Skeletal muscle satellite cell (primary cell): ENCODE data around the gene IGF2BP3. TPM values are rescaled to one million over a fixed set of nuclear protein-coding genes. Genes with fewer than 3 reads are reported as not detected.

Experiments used
- H3K27me3 ChIP-seq: 2 replicates; pipeline ENCODE4 v1.7.0; 2013; ENCODE audit warnings: low read length; ENCODE audit not compliant: control insufficient read depth, insufficient read depth
- H3K36me3 ChIP-seq: 2 replicates; pipeline ENCODE4 v1.7.0; 2013; ENCODE audit warnings: mild to moderate bottlenecking, control low read depth, low read length; ENCODE audit not compliant: insufficient read depth
- H3K4me1 ChIP-seq: 2 replicates; pipeline ENCODE4 v1.7.0; 2013; ENCODE audit warnings: low read length; ENCODE audit not compliant: control insufficient read depth, insufficient read depth
- H3K4me2 ChIP-seq: 2 replicates; pipeline ENCODE4 v1.7.0; 2013; ENCODE audit warnings: mild to moderate bottlenecking, low read length
- H3K4me3 ChIP-seq: 2 replicates; pipeline ENCODE4 v1.7.0; 2013; ENCODE audit warnings: low read length
- H3K9ac ChIP-seq: 2 replicates; pipeline ENCODE4 v1.7.0; 2013; ENCODE audit warnings: mild to moderate bottlenecking, low read depth, low read length, moderate library complexity
- H3K9me3 ChIP-seq: replicated peaks from 2 replicates; pipeline ENCODE4 v1.7.0; 2013; ENCODE audit warnings: mild to moderate bottlenecking, control low read depth, low read length
- small RNA-seq: library from RNA; depleted of rRNA; stranded (forward); fragments of <200 nt; gene quantifications from one replicate; pipeline ENCODE3, GENCODE V24; 2012

Gene IGF2BP3

GRCh38 chr7:23268167-23268566 is 202.1 kb downstream of the IGF2BP3 start:
- no peak overlapping the region for H3K9ac ChIP-seq
- H3K4me3 ChIP-seq: no peak overlapping the region
- no peaks in the 10 kb centered on the region for H3K9me3 ChIP-seq
- peaks cover 24% of the 10 kb centered on the region for H3K36me3 ChIP-seq
- no peak overlapping the region for H3K4me2 ChIP-seq
- no peaks in the 10 kb centered on the region for H3K27me3 ChIP-seq
- peaks cover 3% of the 10 kb centered on the region for H3K4me1 ChIP-seq

DNA sequence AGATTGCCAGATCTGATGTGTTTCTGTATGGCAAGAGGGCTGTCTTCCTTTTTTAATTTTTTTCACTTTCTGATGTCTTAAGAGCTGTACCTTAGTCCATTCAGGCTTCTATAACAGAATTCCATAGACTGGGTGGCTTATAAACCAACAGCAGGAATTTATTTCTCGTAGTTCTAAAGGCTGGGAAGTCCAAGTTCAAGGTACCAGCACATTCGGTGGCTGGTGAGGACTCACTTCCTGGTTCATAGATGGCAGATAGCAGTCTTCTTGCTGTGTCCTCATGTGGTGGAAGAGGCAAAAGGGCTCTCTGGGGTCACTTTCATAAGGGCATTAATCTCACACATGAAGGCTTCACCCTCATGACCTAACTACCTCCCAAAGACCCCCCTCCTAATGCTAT is 202.9 kb downstream of the IGF2BP3 start:
- H3K4me2 ChIP-seq: no peak overlapping the region
- H3K9me3 ChIP-seq: no peaks in the 10 kb centered on the region
- no peaks in the 10 kb centered on the region for H3K27me3 ChIP-seq
- peaks cover 24% of the 10 kb centered on the region for H3K36me3 ChIP-seq
- no peak overlapping the region for H3K4me3 ChIP-seq
- H3K4me1 ChIP-seq: no peaks in the 10 kb centered on the region
- no peak overlapping the region for H3K9ac ChIP-seq

- Histone ChIP-seq H3K36me3 (peaks cover 24% of the 10 kb centered on the region), H3K9ac (no peak overlapping the region)
Measured at GRCh38 chr7:23266918-23267317, 203.4 kb downstream of the IGF2BP3 start.

GRCh38 chr7:23264916-23265458 is 205.3 kb downstream of the IGF2BP3 start:
- Histone ChIP-seq H3K4me2 (no peak overlapping the region), H3K9ac (no peak overlapping the region), H3K4me3 (no peak overlapping the region), H3K4me1 (no peaks in the 10 kb centered on the region), H3K27me3 (no peaks in the 10 kb centered on the region), H3K36me3 (peaks cover 19% of the 10 kb centered on the region), H3K9me3 (no peaks in the 10 kb centered on the region)

More at GRCh38 chr7:23266918-23267317, 203.4 kb downstream of the IGF2BP3 start:
- Histone ChIP-seq H3K4me2 (no peak overlapping the region), H3K4me3 (no peak overlapping the region), H3K9me3 (no peaks in the 10 kb centered on the region), H3K27me3 (no peaks in the 10 kb centered on the region), H3K4me1 (no peaks in the 10 kb centered on the region)

DNA sequence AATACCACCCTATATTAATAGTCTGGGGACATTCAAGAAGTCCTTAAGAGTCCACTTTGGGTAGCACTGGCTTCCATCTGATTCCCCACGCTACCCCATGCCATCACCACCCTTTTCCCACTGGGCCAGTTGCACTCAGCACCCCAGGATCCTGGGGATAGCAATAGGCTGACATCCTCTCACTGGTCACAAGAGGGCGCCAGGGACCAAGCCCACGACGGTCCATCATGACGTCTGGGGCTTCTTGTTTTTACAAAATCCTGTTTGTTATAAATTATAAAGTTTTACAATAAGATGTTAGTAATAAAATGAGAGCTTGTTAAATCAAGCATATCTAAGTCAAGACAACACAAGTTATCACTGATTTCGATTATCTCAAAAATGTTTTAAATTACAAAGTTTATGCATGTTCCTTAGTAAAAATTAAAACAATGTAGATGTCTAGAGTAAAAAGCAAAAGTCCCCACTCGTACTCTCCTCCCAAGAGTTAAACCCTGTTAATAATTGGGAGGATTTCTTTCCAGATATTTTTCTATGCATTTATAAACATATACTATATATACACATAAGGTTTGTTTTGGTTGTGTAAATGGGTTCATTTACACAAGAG is 208.3 kb downstream of the IGF2BP3 start:
- H3K27me3 ChIP-seq: no peaks in the 10 kb centered on the region
- H3K4me2 ChIP-seq: peak overlapping the region; percentile 34
- H3K9ac ChIP-seq: no peak overlapping the region
- H3K4me3 ChIP-seq: no peak overlapping the region
- peaks cover 25% of the 10 kb centered on the region for H3K36me3 ChIP-seq
- H3K4me1 ChIP-seq: no peaks in the 10 kb centered on the region
- no peaks in the 10 kb centered on the region for H3K9me3 ChIP-seq

- no peak overlapping the region for H3K9ac ChIP-seq
- no peaks in the 10 kb centered on the region for H3K4me1 ChIP-seq
- no peaks in the 10 kb centered on the region for H3K27me3 ChIP-seq
- no peak overlapping the region for H3K4me2 ChIP-seq
- no peak overlapping the region for H3K4me3 ChIP-seq
- H3K36me3 ChIP-seq: peaks cover 28% of the 10 kb centered on the region
- no peaks in the 10 kb centered on the region for H3K9me3 ChIP-seq
Measured at GRCh38 chr7:23260371-23260770, 209.9 kb downstream of the IGF2BP3 start.

Small RNAs within 50 kb of the gene (small RNA-seq; reads per million reads assigned to genes)
- gene AC079780.1 (not detected), gene RF00019 (not detected), gene RNU7-143P (not detected), gene SNORD65C (20.4 reads per million, percentile 94 among the genes with 10 or more reads in this experiment)
